HG02763 (cell line): ENCODE data around the gene BBS9.
"Not testable (repeated sequence)": the region's sequence is repeated elsewhere in the genome, so short reads cannot be mapped to it uniquely, and the experiment has no call there.

Experiments used
- ATAC-seq: cut with Tn5 transposase; IDR thresholded peaks from one replicate; pipeline ENCODE4 v1.9.1; 2021; ENCODE audit warnings: mild to moderate bottlenecking, moderate library complexity; ENCODE audit not compliant: unreplicated experiment

The BBS9 gene

GRCh38 chr7:33193308-33193864, 64.0 kb downstream of the BBS9 start:
- ATAC-seq: no peak

- ATAC-seq: no peak
These were observed 65.9 kb downstream of the BBS9 start for GRCh38 chr7:33195264-33195663.

GRCh38 chr7:33196221-33196620, 66.9 kb downstream of the BBS9 start:
- ATAC-seq: no peak

- ATAC-seq: no peak
These were observed 70.9 kb downstream of the BBS9 start for GRCh38 chr7:33200282-33200681.

GRCh38 chr7:33201821-33202220, 72.5 kb downstream of the BBS9 start:
- ATAC-seq: no peak

- no peak for ATAC-seq
These were observed 81.6 kb downstream of the BBS9 start for GRCh38 chr7:33210958-33211357.

GRCh38 chr7:33212144-33212543, 82.8 kb downstream of the BBS9 start:
- ATAC-seq: no peak

- ATAC-seq: no peak
These were observed 86.6 kb downstream of the BBS9 start for GRCh38 chr7:33215992-33216391.

- ATAC-seq: no peak
These were observed 88.2 kb downstream of the BBS9 start for GRCh38 chr7:33217595-33217994.

- ATAC-seq: not testable (repeated sequence)
These were observed 89.6 kb downstream of the BBS9 start for GRCh38 chr7:33218841-33219535.

- no peak for ATAC-seq
These were observed 90.9 kb downstream of the BBS9 start for GRCh38 chr7:33220231-33220630.

- ATAC-seq: no peak
These were observed 92.0 kb downstream of the BBS9 start for GRCh38 chr7:33221390-33221789.

- ATAC-seq: no peak
These were observed 103.3 kb downstream of the BBS9 start for GRCh38 chr7:33232632-33233145.

GRCh38 chr7:33233659-33234058, 104.3 kb downstream of the BBS9 start:
- no peak for ATAC-seq

GRCh38 chr7:33237036-33237435, 107.7 kb downstream of the BBS9 start:
- no peak for ATAC-seq

- no peak for ATAC-seq
These were observed 114.0 kb downstream of the BBS9 start for GRCh38 chr7:33243319-33243881.

- no peak for ATAC-seq
These were observed 119.3 kb downstream of the BBS9 start for GRCh38 chr7:33248671-33249070.

GRCh38 chr7:33250421-33250871, 121.1 kb downstream of the BBS9 start:
- ATAC-seq: no peak

GRCh38 chr7:33251301-33251700, 121.9 kb downstream of the BBS9 start:
- no peak for ATAC-seq

- no peak for ATAC-seq
These were observed 129.2 kb downstream of the BBS9 start for GRCh38 chr7:33258491-33258951.

GRCh38 chr7:33261585-33261984, 132.2 kb downstream of the BBS9 start:
- no peak for ATAC-seq

- ATAC-seq: no peak
These were observed 133.1 kb downstream of the BBS9 start for GRCh38 chr7:33262476-33262875.
